Fibroblast of skin of left quadriceps (primary cell): ENCODE measurements around the gene SKA3.
A peak's percentile ranks its signal among the peaks of the same experiment; 100 is the strongest.
"Not testable (repeated sequence)": the region's sequence is repeated elsewhere in the genome, so short reads cannot be mapped to it uniquely, and the experiment has no call there.

ENCODE experiments used
- DNase-seq, 2 experiments: peaks; one replicate each; pipeline ENCODE4 v3.0.0-alpha.2; 2013; ENCODE audit warnings: low read depth in 2 of 2

SKA3 gene

DNA sequence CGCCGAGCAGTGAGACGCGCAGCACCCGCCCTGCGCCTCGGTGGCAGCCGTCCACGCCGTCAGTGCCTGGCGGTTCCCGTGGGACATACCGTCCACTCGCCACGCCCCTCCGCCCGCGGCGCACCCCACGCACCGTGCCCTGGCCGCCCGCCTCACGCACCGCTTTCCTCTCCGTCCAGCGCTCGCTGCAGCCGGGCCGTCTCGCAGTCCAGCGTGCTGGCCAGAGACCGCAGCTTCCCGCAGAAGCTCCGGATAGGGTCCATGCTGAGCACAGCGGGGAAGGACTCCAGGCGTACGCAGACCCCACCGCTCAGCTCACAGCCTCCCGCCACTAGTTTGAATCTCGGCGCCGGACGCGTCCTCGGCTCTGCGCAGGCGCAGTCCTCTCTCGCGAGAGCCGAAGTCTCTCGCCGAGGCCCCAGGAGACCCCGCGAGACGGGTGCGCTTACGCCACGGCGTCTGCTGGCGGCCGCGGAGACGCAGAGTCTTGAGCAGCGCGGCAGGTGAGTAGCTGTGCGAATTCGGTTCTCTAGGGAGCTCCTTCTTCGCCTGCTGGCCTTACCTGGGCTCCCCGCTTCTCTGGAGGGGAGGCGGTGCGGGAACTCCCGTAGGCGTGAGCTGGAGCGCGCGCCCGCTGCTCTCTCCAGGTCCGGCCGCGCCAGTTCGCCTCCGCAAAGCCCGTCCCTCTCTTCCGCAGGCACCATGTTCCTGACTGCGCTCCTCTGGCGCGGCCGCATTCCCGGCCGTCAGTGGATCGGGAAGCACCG, at the start of gene SKA3, which contains the start of gene MRPL57:
TSS of gene SKA3 (minus strand) at position 338 of the 767 bp plus-strand sequence. CDS start at position 263, 75 bp downstream.
TSS of gene MRPL57 (plus strand) at position 444 of the 767 bp plus-strand sequence. CDS start at position 703, 259 bp downstream.
- peak; percentile 84 to 85 for DNase-seq

GRCh38 chr13:21225082-21225481, 48.7 kb upstream of the SKA3 start:
- DNase-seq = no peak

- no peak for DNase-seq
Measured at GRCh38 chr13:21221268-21221667, 44.9 kb upstream of the SKA3 start.

DNA sequence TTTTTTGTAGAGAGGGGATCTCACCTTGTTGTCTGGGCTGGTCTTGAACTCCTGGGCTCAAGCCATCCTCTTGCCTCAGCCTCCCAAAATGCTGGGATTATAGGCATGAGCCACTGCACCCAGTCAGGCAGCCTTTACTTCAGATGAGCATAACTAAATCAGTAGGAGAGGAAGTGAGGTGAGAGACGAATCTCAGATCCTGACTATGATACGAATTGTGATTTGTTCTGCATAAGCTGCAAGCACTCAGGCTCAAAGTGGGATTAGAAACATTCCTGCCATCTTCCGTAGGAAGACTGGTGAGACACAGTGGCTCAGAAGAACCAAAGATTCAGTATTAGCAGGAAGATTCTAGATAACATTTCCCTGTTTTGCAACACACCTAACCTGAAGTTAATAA, 43.4 kb upstream of the SKA3 start:
- DNase-seq = not testable (repeated sequence)

DNA sequence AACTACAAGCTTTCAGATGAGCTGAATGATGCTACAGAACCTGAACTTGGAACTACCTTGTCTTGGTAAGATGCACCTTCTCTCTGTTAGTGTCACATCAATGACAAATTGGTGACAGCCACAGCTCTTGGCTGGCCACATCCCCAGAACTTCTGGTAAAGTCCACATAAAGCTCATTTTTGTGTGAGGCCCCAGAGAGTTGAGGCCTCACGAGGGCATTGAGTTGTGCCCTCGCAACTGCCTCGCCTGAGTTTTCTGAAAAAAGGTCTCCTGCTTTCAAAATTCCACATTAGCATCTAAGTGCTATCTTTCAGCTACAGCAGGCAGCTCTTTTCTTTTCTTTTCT, 42.7 kb upstream of the SKA3 start:
- DNase-seq = no peak

DNA sequence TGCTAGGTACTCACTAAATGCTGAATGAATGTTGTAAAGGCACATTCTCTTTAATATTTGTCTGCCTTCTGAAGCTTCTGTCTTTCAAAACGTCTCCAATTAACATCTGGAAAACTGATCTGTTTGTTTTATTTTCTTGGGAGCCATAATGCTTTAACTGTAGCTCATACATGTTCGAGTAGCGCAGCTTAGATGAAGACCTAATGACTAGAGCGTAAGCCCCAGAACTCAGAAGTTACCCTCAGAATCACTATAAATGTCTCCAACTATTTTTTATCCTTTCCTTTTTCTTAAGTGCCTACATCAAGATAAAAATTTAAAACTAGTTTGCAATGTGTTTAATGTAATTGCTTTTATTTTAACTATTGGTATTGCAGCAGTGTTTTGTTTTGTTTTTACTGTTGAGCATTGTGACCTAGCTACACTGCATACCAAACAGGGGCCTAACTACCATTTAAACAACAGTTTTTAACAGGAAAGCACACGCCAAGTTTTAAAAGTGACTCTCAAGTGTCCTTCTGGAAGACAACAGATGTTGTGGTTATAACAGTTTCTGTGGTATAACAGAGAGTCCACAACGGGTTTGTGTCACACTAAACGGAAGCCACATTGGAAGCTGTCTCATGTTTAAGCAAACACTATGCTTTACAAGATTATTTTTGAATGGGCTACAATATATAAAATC, 42.1 kb upstream of the SKA3 start:
- DNase-seq = no peak

- no peak for DNase-seq
Measured at GRCh38 chr13:21216332-21216731, 40.0 kb upstream of the SKA3 start.

GRCh38 chr13:21215419-21215818, 39.1 kb upstream of the SKA3 start:
- not testable (repeated sequence) for DNase-seq

GRCh38 chr13:21212138-21212775, 35.9 kb upstream of the SKA3 start:
- no peak for DNase-seq

GRCh38 chr13:21208652-21209154, 32.4 kb upstream of the SKA3 start:
- DNase-seq = no peak

DNA sequence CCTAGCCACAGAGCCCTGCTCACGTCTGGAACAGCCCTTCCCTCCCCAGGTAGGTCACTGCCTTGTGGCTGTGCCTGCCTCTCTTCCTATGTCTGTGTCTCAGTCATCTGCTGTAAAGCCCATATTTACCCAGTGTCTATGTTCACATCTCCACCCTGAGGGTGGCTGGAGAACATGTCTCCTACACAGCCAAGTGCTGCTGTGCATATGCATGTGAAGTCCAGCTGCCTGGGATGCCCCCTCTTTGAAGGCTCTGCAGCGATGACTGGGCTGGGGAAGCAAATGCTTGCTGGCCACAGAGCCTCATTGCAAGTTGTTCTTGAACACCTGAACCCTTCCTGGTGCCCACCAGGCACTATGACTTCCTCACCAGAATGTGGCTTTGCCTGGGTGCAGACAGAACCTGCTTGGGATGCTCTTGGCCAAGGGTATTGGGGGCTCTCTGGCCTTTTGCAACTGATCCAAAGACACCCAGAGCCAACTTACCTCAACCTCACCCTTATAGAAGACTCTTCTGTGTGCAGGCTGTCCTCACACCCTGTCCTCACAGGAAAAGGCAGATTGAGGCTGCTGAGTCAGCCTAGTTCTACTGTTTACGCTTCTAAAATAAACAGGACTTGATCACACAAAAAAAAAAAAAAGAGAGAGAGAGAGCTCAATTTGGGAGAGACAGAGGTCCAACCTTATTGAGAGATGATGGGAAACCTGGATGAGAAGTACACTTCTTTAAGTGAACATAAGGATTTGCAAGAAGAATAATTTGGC, 26.6 kb upstream of the SKA3 start:
- no peak for DNase-seq

- not testable (repeated sequence) for DNase-seq
Measured at GRCh38 chr13:21201456-21202190, 25.3 kb upstream of the SKA3 start.

DNA sequence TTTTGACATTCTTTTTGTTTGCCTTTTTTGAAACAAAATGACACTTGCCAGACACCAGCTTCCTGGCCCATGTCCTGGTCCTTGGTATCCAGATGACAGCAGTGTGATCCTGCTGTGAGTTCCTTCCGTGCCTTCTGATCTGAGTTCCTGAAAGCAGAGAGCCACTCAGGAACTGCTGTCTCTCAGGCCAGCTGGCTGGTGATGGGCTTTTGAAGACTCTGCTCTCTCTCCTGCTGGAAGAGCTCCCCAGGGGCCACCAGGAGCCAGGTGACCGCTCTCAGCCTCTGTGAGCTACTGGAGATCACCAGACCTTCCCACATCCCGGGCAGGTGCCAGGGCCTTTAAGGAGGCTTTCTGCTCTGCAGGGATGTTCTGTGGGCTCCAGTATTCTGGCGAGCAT, 22.0 kb upstream of the SKA3 start:
- not testable (repeated sequence) for DNase-seq

GRCh38 chr13:21197606-21198225, 21.4 kb upstream of the SKA3 start:
- not testable (repeated sequence) for DNase-seq

- not testable (repeated sequence) for DNase-seq
Measured at GRCh38 chr13:21194756-21195155, 18.4 kb upstream of the SKA3 start.

DNA sequence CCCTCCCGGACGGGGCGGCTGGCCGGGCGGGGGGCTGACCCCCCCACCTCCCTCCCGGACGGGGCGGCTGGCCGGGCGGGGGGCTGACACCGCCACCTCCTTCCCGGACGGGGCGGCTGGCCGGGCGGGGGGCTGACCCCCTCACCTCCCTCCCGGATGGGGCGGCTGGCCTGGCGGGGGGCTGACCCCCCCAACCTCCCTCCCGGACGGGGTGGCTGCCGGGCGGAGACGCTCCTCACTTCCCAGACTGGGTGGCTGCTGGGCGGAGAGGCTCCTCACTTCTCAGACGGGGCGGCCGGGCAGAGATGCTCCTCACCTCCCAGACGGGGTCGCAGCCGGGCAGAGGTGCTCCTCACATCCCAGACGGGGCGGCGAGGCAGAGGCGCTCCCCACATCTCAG, 10.1 kb upstream of the SKA3 start:
- DNase-seq = not testable (repeated sequence)

GRCh38 chr13:21181671-21182070, 5.3 kb upstream of the SKA3 start:
- DNase-seq = no peak

DNA sequence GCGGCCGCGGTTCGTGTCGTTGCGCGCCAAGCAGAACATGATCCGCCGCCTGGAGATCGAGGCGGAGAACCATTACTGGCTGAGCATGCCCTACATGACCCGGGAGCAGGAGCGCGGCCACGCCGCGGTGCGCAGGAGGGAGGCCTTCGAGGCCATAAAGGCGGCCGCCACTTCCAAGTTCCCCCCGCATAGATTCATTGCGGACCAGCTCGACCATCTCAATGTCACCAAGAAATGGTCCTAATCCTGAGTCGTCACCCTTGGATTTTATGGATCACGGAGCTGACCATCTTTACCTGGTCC, 581 bp upstream of the SKA3 start:
- DNase-seq = no peak

DNA sequence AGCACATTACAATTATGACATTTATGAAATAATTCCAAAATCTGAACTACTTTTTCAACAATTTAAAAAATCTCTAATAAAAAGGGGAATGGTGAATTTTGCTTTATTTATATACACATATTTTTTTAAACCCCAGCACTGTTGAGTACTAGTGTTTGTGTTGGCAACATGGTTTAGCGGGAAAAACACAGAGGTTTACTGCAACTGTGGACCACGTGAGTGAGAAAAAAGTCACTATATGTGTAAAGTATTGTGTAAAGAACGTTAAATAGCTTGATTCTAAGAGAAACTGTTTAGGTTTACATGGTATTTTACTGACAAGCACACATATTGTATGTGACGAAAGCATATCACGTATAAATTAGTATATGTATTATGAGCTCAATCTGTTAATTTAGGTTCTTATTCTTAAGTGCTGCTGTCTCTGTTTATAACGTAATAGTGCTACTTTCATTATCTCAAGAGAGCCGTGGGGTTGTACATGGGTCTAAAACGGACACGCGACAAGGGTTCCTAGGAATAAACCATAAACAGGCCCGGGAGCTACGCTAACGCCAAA, 617 bp downstream of the SKA3 start:
- DNase-seq = no peak

DNA sequence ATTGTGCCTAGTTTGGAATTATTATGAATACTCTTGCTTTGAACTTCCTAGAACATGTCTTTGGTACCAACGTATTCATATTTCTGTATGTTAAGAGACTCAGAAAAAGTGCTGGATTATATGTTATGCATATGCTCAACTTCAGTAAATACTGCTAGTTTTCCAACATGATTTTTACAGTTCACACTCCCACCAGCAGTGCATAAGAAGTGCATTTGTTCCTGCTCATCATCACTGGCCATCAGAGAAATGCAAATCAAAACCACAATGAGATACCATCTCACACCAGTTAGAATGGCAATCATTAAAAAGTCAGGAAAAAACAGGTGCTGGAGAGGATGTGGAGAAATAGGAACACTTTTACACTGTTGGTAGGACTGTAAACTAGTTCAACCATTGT, 2.6 kb downstream of the SKA3 start:
- DNase-seq = not testable (repeated sequence)
